HL-60 (cell line): Measurements from ENCODE around the gene PACSIN1.

Source experiments
- DNase-seq, 2 experiments: peaks; one replicate each; pipeline ENCODE4 v3.0.0-alpha.2; 2010 to 2020; ENCODE audit warnings: low read depth in 1 of 2, low spot score in 1 of 2
- H3K27ac ChIP-seq: fragments of 250-450 bp; sonication (Bioruptor Pico); replicated peaks from 2 replicates; pipeline ENCODE4 v1.5.1; 2020; ENCODE audit warnings: mild to moderate bottlenecking, moderate library complexity
- H3K27me3 ChIP-seq: fragments of 250-450 bp; sonication (Bioruptor Pico); 2 replicates; pipeline ENCODE4 v1.5.1; 2021; ENCODE audit warnings: mild to moderate bottlenecking, moderate library complexity; ENCODE audit not compliant: insufficient read depth, poor library complexity, severe bottlenecking
- H3K4me3 ChIP-seq: replicated peaks from 2 replicates; pipeline ENCODE4 v1.5.1; 2011; ENCODE audit warnings: mild to moderate bottlenecking, control low read depth, low read length; ENCODE audit not compliant: insufficient read depth
- CTCF ChIP-seq: IDR thresholded peaks from one replicate; pipeline ENCODE4 v1.5.1; 2011; ENCODE audit warnings: low read length, control low read depth, inconsistent platforms; ENCODE audit not compliant: insufficient read depth
- GABPA ChIP-seq: IDR thresholded peaks from 2 replicates; pipeline ENCODE4 v1.6.1; 2012; ENCODE audit warnings: low read depth
- POLR2AphosphoS5 ChIP-seq: IDR thresholded peaks from 2 replicates; pipeline ENCODE4 v1.6.1; 2012; ENCODE audit warnings: low read depth
- REST ChIP-seq: IDR thresholded peaks from 2 replicates; pipeline ENCODE4 v1.6.1; 2012; ENCODE audit warnings: low read depth; ENCODE audit not compliant: insufficient replicate concordance
- SPI1 ChIP-seq: IDR thresholded peaks from 2 replicates; pipeline ENCODE4 v1.6.1; 2012; ENCODE audit warnings: low read depth, mild to moderate bottlenecking, borderline replicate concordance

PACSIN1 gene

GRCh38 chr6:34543421-34543820, 77.5 kb downstream of the PACSIN1 start:
- DNase-seq: no peak
- no peak for TF ChIP-seq POLR2AphosphoS5
- no peak for TF ChIP-seq CTCF
- no peak for TF ChIP-seq REST
- no peak for TF ChIP-seq SPI1
- TF ChIP-seq GABPA: no peak
- H3K27me3 ChIP-seq: no peaks in the 10 kb centered on the region
- no peak overlapping the region for H3K27ac ChIP-seq
- no peak overlapping the region for H3K4me3 ChIP-seq

GRCh38 chr6:34544052-34544604, 78.3 kb downstream of the PACSIN1 start:
- DNase-seq: no peak
- TF ChIP-seq SPI1 (no peak), REST (no peak), GABPA (no peak), POLR2AphosphoS5 (no peak), CTCF (no peak)
- Histone ChIP-seq H3K27me3 (no peaks in the 10 kb centered on the region), H3K27ac (no peak overlapping the region), H3K4me3 (no peak overlapping the region)

- no peaks in the 10 kb centered on the region for H3K27me3 ChIP-seq
- no peak for TF ChIP-seq REST
- TF ChIP-seq GABPA: no peak
- no peak for TF ChIP-seq CTCF
- no peak for TF ChIP-seq SPI1
- TF ChIP-seq POLR2AphosphoS5: no peak
- no peak for DNase-seq
- no peak overlapping the region for H3K27ac ChIP-seq
- H3K4me3 ChIP-seq: no peak overlapping the region
These were observed 79.0 kb downstream of the PACSIN1 start for GRCh38 chr6:34544776-34545471.
